IMR-90 (cell line): ENCODE results near the gene AMACR.

Source experiments
- BHLHE40 ChIP-seq: fragments of 150-350 bp; IDR thresholded peaks from 2 replicates; pipeline ENCODE4 v1.6.1; 2016; ENCODE audit warnings: mild to moderate bottlenecking, low read depth, low read length
- TF ChIP-seq, protein P1 (sequence below): fragments of 150-350 bp; IDR thresholded peaks from 2 replicates; pipeline ENCODE4 v1.6.1; 2017; ENCODE audit warnings: mild to moderate bottlenecking, antibody characterized with exemption, low read length, low read depth

DNA sequence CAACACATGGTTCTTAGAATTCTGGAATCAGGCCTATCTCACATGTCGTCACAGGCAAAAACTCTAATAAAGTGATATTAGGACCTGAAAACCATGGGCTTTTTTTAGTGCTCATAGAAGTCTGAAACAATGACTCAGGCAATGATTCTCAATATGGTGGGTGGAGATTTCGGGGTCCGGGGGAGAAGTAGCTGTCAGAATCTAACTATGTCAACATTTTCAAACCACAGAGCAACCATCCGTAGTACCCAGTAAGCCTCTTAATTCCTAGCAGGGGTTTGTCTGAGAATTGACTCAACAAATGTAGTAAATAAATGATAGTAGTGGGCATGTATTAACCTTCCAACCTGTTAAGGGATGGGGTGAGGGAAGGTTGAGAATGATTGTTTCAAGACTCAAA, 2.6 kb downstream of the AMACR start:
- TF ChIP-seq, protein P1, sequence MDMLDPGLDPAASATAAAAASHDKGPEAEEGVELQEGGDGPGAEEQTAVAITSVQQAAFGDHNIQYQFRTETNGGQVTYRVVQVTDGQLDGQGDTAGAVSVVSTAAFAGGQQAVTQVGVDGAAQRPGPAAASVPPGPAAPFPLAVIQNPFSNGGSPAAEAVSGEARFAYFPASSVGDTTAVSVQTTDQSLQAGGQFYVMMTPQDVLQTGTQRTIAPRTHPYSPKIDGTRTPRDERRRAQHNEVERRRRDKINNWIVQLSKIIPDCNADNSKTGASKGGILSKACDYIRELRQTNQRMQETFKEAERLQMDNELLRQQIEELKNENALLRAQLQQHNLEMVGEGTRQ, result no peak
- TF ChIP-seq BHLHE40, result no peak
